ENCODE results near the gene PLCXD3. TPM values are rescaled to one million over a fixed set of nuclear protein-coding genes. Genes with fewer than 3 reads are reported as not detected.

Gene PLCXD3
- total and polyA plus RNA-seq, 9 of the 15 experiments (the other 6 are each of a cell fraction or from before 2014, with no cell fraction given) = not detected

DNA sequence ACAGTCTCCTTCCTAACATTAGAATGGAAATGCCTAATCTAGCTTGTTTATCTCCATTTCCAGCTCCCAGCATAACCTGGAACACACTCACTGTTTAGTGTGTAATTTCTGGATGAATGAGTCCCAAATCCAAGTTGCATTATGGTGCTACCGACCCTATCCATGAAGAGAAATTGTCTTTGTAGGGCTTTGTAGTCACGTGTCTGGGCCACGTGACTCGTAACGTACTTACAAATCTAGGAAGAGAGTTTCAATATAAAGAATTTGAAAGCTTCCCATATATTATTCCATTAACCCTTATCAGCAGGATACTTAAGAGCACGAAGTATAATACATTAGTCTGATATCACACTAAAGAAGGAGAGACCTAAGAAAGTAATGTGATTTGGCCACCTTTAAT, 28.2 kb downstream of the PLCXD3 start:
- Histone ChIP-seq H3K4me3 (no peak overlapping the region), H3K36me3 (ENCODE audit: control insufficient read depth, insufficient read depth, low read length) (no peaks in the 10 kb centered on the region), H3K4me2 (ENCODE audit: insufficient read depth, low read length) (no peak overlapping the region), H3K27me3 (ENCODE audit: control insufficient read depth in 2 of 2, insufficient read depth in 2 of 2, low read length in 2 of 2) (no peaks in the 10 kb centered on the region), H3K9me3 (replicated peaks; ENCODE audit: control insufficient read depth, insufficient read depth, low read depth, low read length) (no peaks in the 10 kb centered on the region), H3K27ac (ENCODE audit: extremely low read depth, low read depth, low read length) (no peak overlapping the region), H3K9me1 (ENCODE audit: control insufficient read depth, insufficient read depth, low read length) (no peaks in the 10 kb centered on the region), H3K9ac (ENCODE audit: insufficient read depth in 1 of 2, low read depth in 2 of 2, low read length in 2 of 2) (no peak overlapping the region), H4K20me1 (replicated peaks; ENCODE audit: control insufficient read depth, insufficient read depth, low read length) (no peaks in the 10 kb centered on the region), H3K4me1 (replicated peaks in 1 of 2; ENCODE audit: control insufficient read depth in 2 of 2, insufficient read depth in 2 of 2, low read length in 2 of 2) (no peaks in the 10 kb centered on the region), H3K79me2 (ENCODE audit: control insufficient read depth, insufficient read depth, low read length) (no peaks in the 10 kb centered on the region), H2AFZ (ENCODE audit: low read depth, low read length) (no peak overlapping the region)
- ChIA-PET CTCF (ENCODE audit: low intra/inter-chr PET ratio) (no interaction called here), POLR2A (no interaction called here)
- ATAC-seq (no peak), DNase-seq (ENCODE audit: extremely low read depth in 1 of 4, low spot score in 3 of 4) (no peak), FAIRE-seq (no peak)
- intact Hi-C loops (cut with micrococcal nuclease) (no loop called here), in situ Hi-C loops (cut with MboI) (no loop called here)
- TF ChIP-seq TSC22D4 (tag; IDR thresholded peaks at IDR 0.05) (no peak), TCF3 (CRISPR knock-in tag; IDR thresholded peaks at IDR 0.05) (no peak), ELF2 (CRISPR knock-in tag; IDR thresholded peaks at IDR 0.05) (no peak), TRIM24 (IDR thresholded peaks at IDR 0.05) (no peak), NBN (IDR thresholded peaks at IDR 0.05; ENCODE audit: low read depth) (no peak), ZNF347 (CRISPR knock-in tag; IDR thresholded peaks at IDR 0.05; ENCODE audit: low read depth) (no peak), RAD51 (IDR thresholded peaks at IDR 0.05; ENCODE audit: borderline replicate concordance, low read depth) (peak; percentile 41; the same call in 1 of the 2 replicates), ZNF232 (CRISPR knock-in tag; IDR thresholded peaks at IDR 0.05) (no peak), C11orf30 (IDR thresholded peaks at IDR 0.05; ENCODE audit: low read depth) (no peak), POLR2AphosphoS5 (IDR thresholded peaks at IDR 0.05; ENCODE audit: control insufficient read depth, insufficient read depth, low read depth, low read length) (no peak), DIDO1 (tag; IDR thresholded peaks at IDR 0.05; ENCODE audit: low read depth) (no peak), MTF1 (CRISPR knock-in tag; IDR thresholded peaks at IDR 0.05; ENCODE audit: borderline replicate concordance) (no peak), NR2C1 (IDR thresholded peaks at IDR 0.05) (no peak), NR2C1 (tag; IDR thresholded peaks at IDR 0.05) (no peak), CAMTA2 (CRISPR knock-in tag; conservative IDR thresholded peaks at IDR 0.05) (no peak), RBM34 (IDR thresholded peaks at IDR 0.05; ENCODE audit: borderline replicate concordance, insufficient read depth, low read length) (no peak)
- TF ChIP-seq, protein P1, sequence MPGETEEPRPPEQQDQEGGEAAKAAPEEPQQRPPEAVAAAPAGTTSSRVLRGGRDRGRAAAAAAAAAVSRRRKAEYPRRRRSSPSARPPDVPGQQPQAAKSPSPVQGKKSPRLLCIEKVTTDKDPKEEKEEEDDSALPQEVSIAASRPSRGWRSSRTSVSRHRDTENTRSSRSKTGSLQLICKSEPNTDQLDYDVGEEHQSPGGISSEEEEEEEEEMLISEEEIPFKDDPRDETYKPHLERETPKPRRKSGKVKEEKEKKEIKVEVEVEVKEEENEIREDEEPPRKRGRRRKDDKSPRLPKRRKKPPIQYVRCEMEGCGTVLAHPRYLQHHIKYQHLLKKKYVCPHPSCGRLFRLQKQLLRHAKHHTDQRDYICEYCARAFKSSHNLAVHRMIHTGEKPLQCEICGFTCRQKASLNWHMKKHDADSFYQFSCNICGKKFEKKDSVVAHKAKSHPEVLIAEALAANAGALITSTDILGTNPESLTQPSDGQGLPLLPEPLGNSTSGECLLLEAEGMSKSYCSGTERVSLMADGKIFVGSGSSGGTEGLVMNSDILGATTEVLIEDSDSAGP (CRISPR knock-in tag; IDR thresholded peaks at IDR 0.05) = no peak
- TF ChIP-seq, protein P2, sequence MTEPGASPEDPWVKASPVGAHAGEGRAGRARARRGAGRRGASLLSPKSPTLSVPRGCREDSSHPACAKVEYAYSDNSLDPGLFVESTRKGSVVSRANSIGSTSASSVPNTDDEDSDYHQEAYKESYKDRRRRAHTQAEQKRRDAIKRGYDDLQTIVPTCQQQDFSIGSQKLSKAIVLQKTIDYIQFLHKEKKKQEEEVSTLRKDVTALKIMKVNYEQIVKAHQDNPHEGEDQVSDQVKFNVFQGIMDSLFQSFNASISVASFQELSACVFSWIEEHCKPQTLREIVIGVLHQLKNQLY (CRISPR knock-in tag; conservative IDR thresholded peaks at IDR 0.05) = no peak
- TF ChIP-seq, protein P3, sequence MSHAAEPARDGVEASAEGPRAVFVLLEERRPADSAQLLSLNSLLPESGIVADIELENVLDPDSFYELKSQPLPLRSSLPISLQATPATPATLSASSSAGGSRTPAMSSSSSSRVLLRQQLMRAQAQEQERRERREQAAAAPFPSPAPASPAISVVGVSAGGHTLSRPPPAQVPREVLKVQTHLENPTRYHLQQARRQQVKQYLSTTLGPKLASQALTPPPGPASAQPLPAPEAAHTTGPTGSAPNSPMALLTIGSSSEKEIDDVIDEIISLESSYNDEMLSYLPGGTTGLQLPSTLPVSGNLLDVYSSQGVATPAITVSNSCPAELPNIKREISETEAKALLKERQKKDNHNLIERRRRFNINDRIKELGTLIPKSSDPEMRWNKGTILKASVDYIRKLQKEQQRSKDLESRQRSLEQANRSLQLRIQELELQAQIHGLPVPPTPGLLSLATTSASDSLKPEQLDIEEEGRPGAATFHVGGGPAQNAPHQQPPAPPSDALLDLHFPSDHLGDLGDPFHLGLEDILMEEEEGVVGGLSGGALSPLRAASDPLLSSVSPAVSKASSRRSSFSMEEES (CRISPR knock-in tag; IDR thresholded peaks at IDR 0.05) = peak; percentile 20; the same call in 1 of the 2 replicates
- BruUV-seq (replicated peaks) = no TSS peak
- 3% methylated on average over 6 of the region's 6 CpGs for WGBS (ENCODE audit: insufficient coverage, low coverage, missing lambda C conversion rate)

Data from K562 (cell line).